Fibroblast of the conjunctiva (primary cell): Measurements from ENCODE around the gene HES2.
"Not testable (repeated sequence)": the region's sequence is repeated elsewhere in the genome, so short reads cannot be mapped to it uniquely, and the experiment has no call there.

Experiments used
- DNase-seq: peaks from one replicate; pipeline ENCODE4 v3.0.0-alpha.2; 2010; ENCODE audit warnings: low read depth

The HES2 gene

GRCh38 chr1:6419804-6420453 lies at the start of gene HES2:
Gene HES2, minus strand, starts transcription at chr1:6419919. Its CDS starts 99 bp downstream, at chr1:6419820.
- no peak for DNase-seq

- no peak for DNase-seq
These were observed 49.2 kb upstream of the HES2 start for GRCh38 chr1:6468729-6469461.

- no peak for DNase-seq
These were observed 48.3 kb upstream of the HES2 start for GRCh38 chr1:6467744-6468688.

GRCh38 chr1:6467224-6467623 lies 47.5 kb upstream of the HES2 start:
- no peak for DNase-seq

GRCh38 chr1:6466751-6467150 lies 47.0 kb upstream of the HES2 start:
- no peak for DNase-seq

GRCh38 chr1:6466023-6466422 lies 46.3 kb upstream of the HES2 start, which contains the start of gene TNFRSF25:
Gene TNFRSF25, minus strand, starts transcription at chr1:6466173. Its CDS starts 66 bp downstream, at chr1:6466107.
- DNase-seq: no peak

- DNase-seq: no peak
These were observed 45.8 kb upstream of the HES2 start for GRCh38 chr1:6465461-6466005.

- DNase-seq: no peak
These were observed 45.2 kb upstream of the HES2 start for GRCh38 chr1:6464915-6465314.

GRCh38 chr1:6464514-6464836 lies 44.8 kb upstream of the HES2 start:
- DNase-seq: no peak

- DNase-seq: no peak
These were observed 43.3 kb upstream of the HES2 start for GRCh38 chr1:6463120-6463412.

GRCh38 chr1:6462412-6463119 lies 42.8 kb upstream of the HES2 start:
- DNase-seq: no peak

- DNase-seq: no peak
These were observed 42.1 kb upstream of the HES2 start for GRCh38 chr1:6461538-6462411.

- no peak for DNase-seq
These were observed 41.4 kb upstream of the HES2 start for GRCh38 chr1:6461051-6461530.

- no peak for DNase-seq
These were observed 40.8 kb upstream of the HES2 start for GRCh38 chr1:6460301-6461050.

GRCh38 chr1:6459850-6460265 lies 40.1 kb upstream of the HES2 start:
- DNase-seq: no peak

GRCh38 chr1:6456800-6457466 lies 37.2 kb upstream of the HES2 start:
- DNase-seq: no peak

GRCh38 chr1:6455752-6456520 lies 36.2 kb upstream of the HES2 start:
- DNase-seq: not testable (repeated sequence)

- no peak for DNase-seq
These were observed 35.4 kb upstream of the HES2 start for GRCh38 chr1:6454856-6455751.
